Right lobe of liver (tissue), 6 donors: ENCODE data around the gene ROM1. TPM values are rescaled to one million over a fixed set of nuclear protein-coding genes. Genes with fewer than 3 reads are reported as not detected.

ENCODE experiments used
- ATAC-seq, 4 donors: fragments of 200-7000 bp; cut with Tn5 transposase; one replicate each; pipeline ENCODE4 v1.9.1; 2020; ENCODE audit warnings: mild to moderate bottlenecking in 4 of 4, moderate library complexity in 4 of 4
- DNase-seq, 3 donors: peaks; one replicate each; pipeline ENCODE4 v3.0.0-alpha.2; 2020
- H3K27ac ChIP-seq, 3 donors: fragments of 200-600 bp; one replicate each; pipeline ENCODE4 v1.8.0; 2022
- H3K27me3 ChIP-seq, 2 donors: fragments of 200-600 bp; one replicate each; pipeline ENCODE4 v1.8.0; 2022
- H3K36me3 ChIP-seq, 4 donors: fragments of 200-600 bp; sonication (generic) in 1 of 4; one replicate each; pipeline versions ENCODE4 v1.5.1 to v1.8.0; 2017 to 2022; ENCODE audit warnings: control low read depth in 1 of 4
- H3K4me1 ChIP-seq, 4 donors: fragments of 200-600 bp; sonication (generic) in 1 of 4; one replicate each; pipeline versions ENCODE4 v1.5.1 to v1.8.0; 2017 to 2022; ENCODE audit warnings: control low read depth in 1 of 4
- H3K4me3 ChIP-seq, 3 donors: fragments of 200-600 bp; one replicate each; pipeline ENCODE4 v1.8.0; 2022
- H3K9me3 ChIP-seq, 4 donors: fragments of 200-600 bp; sonication (generic) in 1 of 4; one replicate each; pipeline versions ENCODE4 v1.5.1 to v1.8.0; 2017 to 2022; ENCODE audit warnings: control low read depth in 1 of 4
- POLR2A ChIP-seq: fragments of 450-650 bp; IDR thresholded peaks from one replicate; pipeline ENCODE4 v1.6.1; 2017; ENCODE audit warnings: antibody characterized with exemption, mild to moderate bottlenecking
- WGBS: methylation state at CpG from one replicate; pipeline ENCODE4 v1.1.6; 2018; ENCODE audit warnings: low coverage, low lambda C conversion rate; ENCODE audit not compliant: insufficient coverage; ENCODE audit errors: missing lambda C conversion rate; 5-methylcytosine and 5-hydroxymethylcytosine counted together
- intact Hi-C, 2 donors: fragments of 100-400 bp; cut with DNase I; formaldehyde crosslinking; loops; one replicate each; pipeline versions ENCODE4 v1.11.2 to v1.14.1; 2022
- microRNA-seq, 2 donors: library from miRNA; unstranded; fragments of <30 nt; microRNA quantifications; one replicate each; pipeline ENCODE4, GENCODE V29; 2019 to 2020
- small RNA-seq, 2 experiments: library from RNA; depleted of rRNA; stranded (forward); fragments of <200 nt; gene quantifications; one replicate each; pipeline ENCODE3, GENCODE V24; 2016
- total RNA-seq, 6 experiments: library from RNA; depleted of rRNA in 2 of 6; stranded (reverse); fragments of >200 nt in 2 of 6; fragmentation: NEBNext Ultra II Directional in 3 of 6; extraction: Animal tissue kit (Norgen Biotek cat#: 25700) in 3 of 6; gene quantifications; one replicate each; pipeline versions ENCODE4 v1.1.0 to v1.2.4, GENCODE V29; 2016 to 2023
- TF ChIP-seq, protein P1 (sequence below), 4 donors: fragments of 200-600 bp in 3 of 4; fragments of 450-650 bp in 1 of 4; IDR thresholded peaks; one replicate each; pipeline versions ENCODE4 v1.5.1 to v1.8.0; 2016 to 2022; ENCODE audit warnings: antibody characterized with exemption in 4 of 4, mild to moderate bottlenecking in 2 of 4
- donor health status: DM: no; HTN: yes; CAD: no.
- donor health status: DM: no; HTN: no; CAD: no.
- donor health status: DM: no; HTN: no; CAD: no.
- donor health status: DM: no; HTN: yes; CAD: no.
- donor health status: DM: no; HTN: yes; CAD: no.

ROM1 gene
- total RNA-seq, 6 experiments from 2014 or later: 1.1 to 2.9 (median 1.2) TPM

DNA sequence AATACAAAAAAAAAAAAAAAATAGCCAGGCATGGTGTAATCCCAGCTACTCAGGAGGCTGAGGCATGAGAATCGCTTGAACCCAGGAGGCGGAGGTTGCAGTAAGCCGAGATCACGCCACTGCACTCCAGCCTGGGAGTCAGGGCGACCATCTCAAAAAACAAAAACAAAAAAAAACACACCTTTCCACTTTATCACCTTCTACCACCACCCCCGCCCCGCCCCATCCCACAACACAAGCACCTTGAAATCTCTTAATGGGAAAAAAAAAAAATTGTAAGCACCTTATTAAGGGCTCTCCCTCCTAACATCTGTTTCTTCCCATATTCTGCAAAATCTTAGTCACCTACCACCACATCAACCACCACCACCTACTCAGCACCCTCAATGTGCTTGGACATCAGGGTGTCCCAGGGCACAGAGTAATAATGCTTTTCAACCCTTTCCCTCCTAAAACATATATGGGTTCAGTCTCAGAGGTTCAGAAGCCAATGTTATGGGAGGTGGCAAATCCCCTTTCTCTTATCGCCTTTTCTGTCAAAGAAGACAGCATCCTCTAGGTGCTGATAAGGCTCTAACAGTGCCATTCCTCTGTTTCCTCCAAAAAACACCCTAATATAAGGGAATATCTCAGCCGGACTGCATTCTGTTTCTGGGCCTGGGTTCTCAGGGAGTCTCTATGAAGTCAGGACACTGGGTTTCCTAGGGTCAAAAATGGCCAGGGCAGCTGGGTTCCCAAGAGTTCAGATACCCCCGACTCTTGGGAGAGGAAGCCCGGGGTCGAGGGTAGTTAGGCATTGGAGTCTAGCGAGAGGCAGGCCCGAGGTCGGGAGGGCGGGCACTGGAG lies 39.3 kb downstream of the ROM1 start:
- TF ChIP-seq, protein P1, sequence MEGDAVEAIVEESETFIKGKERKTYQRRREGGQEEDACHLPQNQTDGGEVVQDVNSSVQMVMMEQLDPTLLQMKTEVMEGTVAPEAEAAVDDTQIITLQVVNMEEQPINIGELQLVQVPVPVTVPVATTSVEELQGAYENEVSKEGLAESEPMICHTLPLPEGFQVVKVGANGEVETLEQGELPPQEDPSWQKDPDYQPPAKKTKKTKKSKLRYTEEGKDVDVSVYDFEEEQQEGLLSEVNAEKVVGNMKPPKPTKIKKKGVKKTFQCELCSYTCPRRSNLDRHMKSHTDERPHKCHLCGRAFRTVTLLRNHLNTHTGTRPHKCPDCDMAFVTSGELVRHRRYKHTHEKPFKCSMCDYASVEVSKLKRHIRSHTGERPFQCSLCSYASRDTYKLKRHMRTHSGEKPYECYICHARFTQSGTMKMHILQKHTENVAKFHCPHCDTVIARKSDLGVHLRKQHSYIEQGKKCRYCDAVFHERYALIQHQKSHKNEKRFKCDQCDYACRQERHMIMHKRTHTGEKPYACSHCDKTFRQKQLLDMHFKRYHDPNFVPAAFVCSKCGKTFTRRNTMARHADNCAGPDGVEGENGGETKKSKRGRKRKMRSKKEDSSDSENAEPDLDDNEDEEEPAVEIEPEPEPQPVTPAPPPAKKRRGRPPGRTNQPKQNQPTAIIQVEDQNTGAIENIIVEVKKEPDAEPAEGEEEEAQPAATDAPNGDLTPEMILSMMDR (IDR thresholded peaks at IDR 0.05): no peak
- no peak for TF ChIP-seq POLR2A
- ATAC-seq: no peak

DNA sequence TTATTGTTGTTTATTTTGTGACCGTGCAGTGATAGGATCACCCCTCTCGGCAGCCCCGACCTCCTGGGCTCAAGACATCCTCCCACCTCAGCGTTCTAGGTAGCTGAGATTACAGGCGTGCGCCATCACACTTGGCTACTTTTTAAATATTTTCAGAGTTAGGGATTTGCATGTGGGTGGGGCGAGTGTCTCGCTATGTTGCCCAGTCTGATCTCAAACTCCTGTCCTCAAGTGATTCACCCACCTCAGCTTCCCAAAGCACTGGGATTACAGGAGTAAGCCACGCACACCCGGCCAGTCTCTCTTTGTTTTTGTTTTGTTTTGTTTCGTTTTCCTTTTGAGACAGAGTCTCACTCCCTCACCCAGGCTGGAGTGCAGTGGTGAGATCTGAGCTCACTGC lies 41.2 kb downstream of the ROM1 start:
- no peaks in the 10 kb centered on the region for H3K27me3 ChIP-seq
- peaks cover 0 to 13% (median 0%) of the 10 kb centered on the region in 4 donors for H3K4me1 ChIP-seq
- WGBS: 57% methylated on average over 4 of the region's 11 CpGs
- ATAC-seq (no peak), DNase-seq (no peak)
- H3K27ac ChIP-seq: no peak overlapping the region
- H3K36me3 ChIP-seq: peaks cover 0 to 6% (median 4%) of the 10 kb centered on the region in 4 donors
- H3K4me3 ChIP-seq: no peak overlapping the region
- H3K9me3 ChIP-seq: no peaks in the 10 kb centered on the region
- intact Hi-C loops: no loop called here
- TF ChIP-seq POLR2A: no peak
- TF ChIP-seq, protein P1 (IDR thresholded peaks at IDR 0.05): no peak

More for the DNA sequence above, 39.3 kb downstream of the ROM1 start:
- intact Hi-C loops: no loop called here
- no peaks in the 10 kb centered on the region for H3K9me3 ChIP-seq
- peaks cover 0 to 17% (median 2%) of the 10 kb centered on the region in 4 donors for H3K4me1 ChIP-seq
- no peaks in the 10 kb centered on the region for H3K27me3 ChIP-seq
- peak overlapping the region; percentile 77 to 99 (median 89) for H3K4me3 ChIP-seq
- WGBS: 35% methylated on average over 15 of the region's 16 CpGs
- peaks cover 0 to 13% (median 5%) of the 10 kb centered on the region in 4 donors for H3K36me3 ChIP-seq
- peak overlapping the region; percentile 84 to 91 (median 89) for H3K27ac ChIP-seq
- peak in 1 of 3 donors; percentile 27 for DNase-seq

DNA sequence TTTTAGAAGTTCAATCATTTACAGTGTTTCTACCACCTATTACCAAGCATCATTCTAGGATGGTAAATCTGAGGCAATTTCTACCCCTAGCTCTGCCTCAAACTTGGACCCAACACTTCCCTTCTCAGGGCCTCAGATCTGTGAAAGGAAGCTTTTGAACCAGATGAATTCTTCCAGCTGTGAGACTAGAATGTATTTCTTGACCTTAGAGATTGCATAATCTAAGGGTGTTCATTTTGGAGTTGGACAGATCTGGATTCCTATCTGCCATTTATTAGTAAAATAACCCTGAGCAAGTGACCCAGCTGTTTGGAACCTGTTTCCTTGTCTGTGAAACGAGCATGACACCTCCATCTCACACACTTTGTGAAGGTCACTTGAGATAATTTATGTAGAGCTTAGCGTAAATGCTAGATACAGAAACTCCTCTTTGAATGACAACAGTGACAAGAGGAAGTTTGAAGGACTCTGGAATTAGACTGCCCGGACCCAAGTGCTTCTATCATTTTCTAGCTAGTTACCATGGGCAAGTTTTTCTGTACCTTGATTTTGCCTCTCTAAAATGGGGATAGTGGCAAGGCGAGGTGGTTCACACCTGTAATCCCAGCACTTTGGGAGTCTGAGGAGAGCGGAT lies 43.9 kb downstream of the ROM1 start:
- Histone ChIP-seq H3K27me3 (no peaks in the 10 kb centered on the region), H3K4me3 (no peak overlapping the region), H3K4me1 (peaks cover 0 to 8% (median 0%) of the 10 kb centered on the region in 4 donors), H3K27ac (no peak overlapping the region), H3K36me3 (peaks cover 0 to 4% (median under 1%) of the 10 kb centered on the region in 4 donors), H3K9me3 (no peaks in the 10 kb centered on the region)
- ATAC-seq (no peak), DNase-seq (no peak)
- intact Hi-C loops: no loop called here
- 53% methylated on average over 5 of the region's 5 CpGs for WGBS
- TF ChIP-seq POLR2A: no peak
- TF ChIP-seq, protein P1 (IDR thresholded peaks at IDR 0.05): no peak

DNA sequence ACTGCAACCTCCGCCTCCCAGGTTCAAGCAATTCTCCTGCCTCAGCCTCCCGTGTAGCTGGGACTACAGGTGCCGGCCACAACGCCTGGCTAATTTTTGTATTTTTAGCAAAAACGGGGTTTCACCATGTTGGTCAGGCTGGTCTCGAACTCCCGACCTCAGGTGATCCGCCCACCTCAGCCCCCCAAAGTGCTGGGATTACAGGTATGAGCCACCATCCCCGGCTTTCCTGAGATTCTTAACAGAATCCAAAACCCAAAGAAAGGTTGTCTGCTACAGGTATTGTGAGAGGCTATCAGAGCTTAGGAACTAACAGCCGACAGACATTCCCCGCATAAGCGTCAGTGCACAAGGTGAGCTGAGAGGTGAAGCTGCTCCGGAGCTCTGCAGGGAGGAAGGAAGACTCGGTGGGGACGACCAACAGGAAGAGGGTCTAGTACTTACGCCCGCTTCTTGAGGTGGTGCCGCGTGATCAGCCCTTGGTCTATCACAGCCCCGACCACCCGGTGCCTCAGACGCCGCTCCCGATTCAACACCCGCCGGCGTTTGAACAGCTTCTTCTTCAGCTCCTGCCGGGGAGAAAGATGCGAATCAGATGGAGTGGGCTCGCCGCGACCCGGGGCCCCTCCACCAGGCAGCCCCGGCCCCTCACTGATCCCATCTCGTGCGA lies 51.5 kb downstream of the ROM1 start:
- peak overlapping the region; percentile 70 to 89 (median 75) for H3K4me3 ChIP-seq
- intact Hi-C loops: no loop called here
- peak overlapping the region; percentile 66 to 81 (median 72) for H3K27ac ChIP-seq
- ATAC-seq: peak; percentile 35 to 51 (median 38)
- TF ChIP-seq, protein P1 (IDR thresholded peaks at IDR 0.05): no peak
- TF ChIP-seq POLR2A: no peak
- no peaks in the 10 kb centered on the region for H3K27me3 ChIP-seq
- H3K36me3 ChIP-seq: peaks cover 0 to 15% (median 2%) of the 10 kb centered on the region in 4 donors
- H3K4me1 ChIP-seq: peaks cover 0 to 35% (median 10%) of the 10 kb centered on the region in 4 donors
- DNase-seq: no peak
- no peaks in the 10 kb centered on the region for H3K9me3 ChIP-seq
- 7% methylated on average over 16 of the region's 36 CpGs for WGBS

Small RNA genes within 50 kb of the gene (microRNA-seq; reads per million reads assigned to microRNA genes)
- 0 to 0.29 reads per million in 2 donors for gene MIR6747

Small RNA genes within 50 kb of the gene (small RNA-seq; reads per million reads assigned to genes)
- 0 reads per million in 2 experiments for gene AP001458.1
- 0 reads per million in 2 experiments for gene MIR6747

Other genes starting within 250 kb of the ROM1 start
- not detected for gene SCGB1A1, start 194.2 kb upstream of the ROM1 start, total RNA-seq
- 100 to 1,000 TPM in 4 of 6 experiments, 10 to 100 TPM in 2; 91.0 to 180 (median 113) TPM for gene AHNAK, start 66.5 kb upstream of the ROM1 start, total RNA-seq
- gene EEF1G, start 39.4 kb upstream of the ROM1 start, total RNA-seq: 100 to 1,000 TPM; 442 to 450 (median 449) TPM
- 10 to 100 TPM; 12.3 to 34.2 (median 21.1) TPM for gene TUT1, start 21.7 kb upstream of the ROM1 start, total RNA-seq
- gene MTA2, start 11.4 kb upstream of the ROM1 start, total RNA-seq: 10 to 100 TPM; 20.0 to 38.0 (median 31.8) TPM
- gene EML3, start 482 bp upstream of the ROM1 start, total RNA-seq: 10 to 100 TPM; 19.1 to 36.4 (median 22.7) TPM
- gene B3GAT3, start 8.7 kb downstream of the ROM1 start, total RNA-seq: 10 to 100 TPM; 17.1 to 32.8 (median 23.4) TPM
- 100 to 1,000 TPM; 131 to 237 (median 201) TPM for gene GANAB, start 33.4 kb downstream of the ROM1 start, total RNA-seq
- gene INTS5, start 40.0 kb downstream of the ROM1 start, total RNA-seq: 10 to 100 TPM; 12.1 to 20.3 (median 13.0) TPM
- gene C11orf98, start 52.0 kb downstream of the ROM1 start, total RNA-seq: 10 to 100 TPM; 18.6 to 52.0 (median 25.6) TPM
- gene CSKMT, start 52.1 kb downstream of the ROM1 start, total RNA-seq: 1 to 10 TPM in 5 of 6 experiments, under 1 TPM in 1; 0.74 to 4.1 (median 2.6) TPM
- 1 to 10 TPM; 4.0 to 6.3 (median 5.3) TPM for gene UQCC3, start 58.4 kb downstream of the ROM1 start, total RNA-seq
- 1 to 10 TPM; 2.7 to 6.5 (median 3.7) TPM for gene LBHD1, start 59.0 kb downstream of the ROM1 start, total RNA-seq
- gene UBXN1, start 65.8 kb downstream of the ROM1 start, total RNA-seq: 10 to 100 TPM; 24.7 to 41.9 (median 28.0) TPM
- under 1 TPM in 1 of 6 experiments, not detected in 5; 0.12 TPM for gene LRRN4CL, start 76.3 kb downstream of the ROM1 start, total RNA-seq
- 10 to 100 TPM; 18.8 to 41.4 (median 34.3) TPM for gene BSCL2, start 94.2 kb downstream of the ROM1 start, total RNA-seq
- gene GNG3, start 94.4 kb downstream of the ROM1 start, total RNA-seq: not detected
- 10 to 100 TPM in 4 of 6 experiments, 1 to 10 TPM in 2; 7.9 to 17.1 (median 13.3) TPM for gene HNRNPUL2, start 114.2 kb downstream of the ROM1 start, total RNA-seq
- 10 to 100 TPM in 3 of 6 experiments, 1 to 10 TPM in 3; 8.5 to 13.3 (median 10.6) TPM for gene TTC9C, start 115.2 kb downstream of the ROM1 start, total RNA-seq
- 1 to 10 TPM; 3.4 to 7.1 (median 4.7) TPM for gene ZBTB3, start 140.9 kb downstream of the ROM1 start, total RNA-seq
- 10 to 100 TPM; 23.8 to 37.4 (median 26.6) TPM for gene POLR2G, start 148.3 kb downstream of the ROM1 start, total RNA-seq
- gene TAF6L, start 158.1 kb downstream of the ROM1 start, total RNA-seq: 10 to 100 TPM; 11.9 to 19.3 (median 16.0) TPM
- 10 to 100 TPM; 23.9 to 47.6 (median 29.1) TPM for gene TMEM179B, start 174.1 kb downstream of the ROM1 start, total RNA-seq
- 10 to 100 TPM in 2 of 6 experiments, 1 to 10 TPM in 4; 6.6 to 26.4 (median 8.2) TPM for gene TMEM223, start 178.7 kb downstream of the ROM1 start, total RNA-seq
- 10 to 100 TPM; 24.7 to 42.9 (median 32.3) TPM for gene NXF1, start 192.2 kb downstream of the ROM1 start, total RNA-seq
- 10 to 100 TPM; 22.1 to 27.8 (median 24.6) TPM for gene STX5, start 218.8 kb downstream of the ROM1 start, total RNA-seq
- not detected for gene TEX54, start 219.6 kb downstream of the ROM1 start, total RNA-seq
- gene WDR74, start 226.3 kb downstream of the ROM1 start, total RNA-seq: 10 to 100 TPM; 17.6 to 30.6 (median 24.3) TPM